GM21717 (cell line): ENCODE measurements around the gene ZBTB20.

Source experiments
- ATAC-seq: cut with Tn5 transposase; IDR thresholded peaks from one replicate; pipeline ENCODE4 v1.9.1; 2021; ENCODE audit warnings: mild to moderate bottlenecking, moderate library complexity; ENCODE audit not compliant: unreplicated experiment

Gene ZBTB20

GRCh38 chr3:114460459-114460858 is 686.6 kb downstream of the ZBTB20 start:
- peak; percentile 33 for ATAC-seq

GRCh38 chr3:114456742-114457141 is 690.3 kb downstream of the ZBTB20 start:
- ATAC-seq, result peak; percentile 68

- no peak for ATAC-seq
Observed at GRCh38 chr3:114455432-114455831, 691.7 kb downstream of the ZBTB20 start.

- ATAC-seq, result no peak
Observed at GRCh38 chr3:114454551-114455251, 692.4 kb downstream of the ZBTB20 start.

- no peak for ATAC-seq
Observed at GRCh38 chr3:114453361-114453780, 693.7 kb downstream of the ZBTB20 start.

- no peak for ATAC-seq
Observed at GRCh38 chr3:114452937-114453336, 694.2 kb downstream of the ZBTB20 start.

- no peak for ATAC-seq
Observed at GRCh38 chr3:114452256-114452655, 694.8 kb downstream of the ZBTB20 start.

- ATAC-seq, result no peak
Observed at GRCh38 chr3:114451561-114452018, 695.5 kb downstream of the ZBTB20 start.

- peak; percentile 35 for ATAC-seq
Observed at GRCh38 chr3:114451051-114451451, 696.0 kb downstream of the ZBTB20 start.

GRCh38 chr3:114450008-114450596 is 697.0 kb downstream of the ZBTB20 start:
- ATAC-seq, result peak; percentile 22

- peak; percentile 42 for ATAC-seq
Observed at GRCh38 chr3:114449271-114450007, 697.6 kb downstream of the ZBTB20 start.

- no peak for ATAC-seq
Observed at GRCh38 chr3:114447950-114448479, 699.1 kb downstream of the ZBTB20 start.

GRCh38 chr3:114447545-114447944 is 699.5 kb downstream of the ZBTB20 start:
- peak; percentile 38 for ATAC-seq

- ATAC-seq, result no peak
Observed at GRCh38 chr3:114446600-114446999, 700.5 kb downstream of the ZBTB20 start.

GRCh38 chr3:114445233-114445632 is 701.9 kb downstream of the ZBTB20 start:
- ATAC-seq, result no peak

- ATAC-seq, result no peak
Observed at GRCh38 chr3:114444216-114444615, 702.9 kb downstream of the ZBTB20 start.

GRCh38 chr3:114442246-114442645 is 704.8 kb downstream of the ZBTB20 start:
- no peak for ATAC-seq

GRCh38 chr3:114441386-114441785 is 705.7 kb downstream of the ZBTB20 start:
- no peak for ATAC-seq

GRCh38 chr3:114440700-114441099 is 706.4 kb downstream of the ZBTB20 start:
- no peak for ATAC-seq

GRCh38 chr3:114439284-114439683 is 707.8 kb downstream of the ZBTB20 start:
- no peak for ATAC-seq

GRCh38 chr3:114437897-114438296 is 709.2 kb downstream of the ZBTB20 start:
- ATAC-seq, result peak; percentile 39

- no peak for ATAC-seq
Observed at GRCh38 chr3:114436182-114436581, 710.9 kb downstream of the ZBTB20 start.
